ENCODE results near the gene KBTBD3.

Gene KBTBD3

GRCh38 chr11:106098893-106099553 is 21.9 kb upstream of the KBTBD3 start:
- Histone ChIP-seq H3K4me3 (no peak overlapping the region), H3K4me1 (no peaks in the 10 kb centered on the region), H3K9me3 (no peaks in the 10 kb centered on the region), H3K27ac (no peak overlapping the region), H3K27me3 (no peaks in the 10 kb centered on the region), H3K36me3 (peaks cover 44 to 47% (median 44%) of the 10 kb centered on the region in 3 donors)
- intact Hi-C loops (cut with DNase I; ENCODE audit: low total_unique reads) = no loop called here
- no peak for DNase-seq
- TF ChIP-seq, protein P1, sequence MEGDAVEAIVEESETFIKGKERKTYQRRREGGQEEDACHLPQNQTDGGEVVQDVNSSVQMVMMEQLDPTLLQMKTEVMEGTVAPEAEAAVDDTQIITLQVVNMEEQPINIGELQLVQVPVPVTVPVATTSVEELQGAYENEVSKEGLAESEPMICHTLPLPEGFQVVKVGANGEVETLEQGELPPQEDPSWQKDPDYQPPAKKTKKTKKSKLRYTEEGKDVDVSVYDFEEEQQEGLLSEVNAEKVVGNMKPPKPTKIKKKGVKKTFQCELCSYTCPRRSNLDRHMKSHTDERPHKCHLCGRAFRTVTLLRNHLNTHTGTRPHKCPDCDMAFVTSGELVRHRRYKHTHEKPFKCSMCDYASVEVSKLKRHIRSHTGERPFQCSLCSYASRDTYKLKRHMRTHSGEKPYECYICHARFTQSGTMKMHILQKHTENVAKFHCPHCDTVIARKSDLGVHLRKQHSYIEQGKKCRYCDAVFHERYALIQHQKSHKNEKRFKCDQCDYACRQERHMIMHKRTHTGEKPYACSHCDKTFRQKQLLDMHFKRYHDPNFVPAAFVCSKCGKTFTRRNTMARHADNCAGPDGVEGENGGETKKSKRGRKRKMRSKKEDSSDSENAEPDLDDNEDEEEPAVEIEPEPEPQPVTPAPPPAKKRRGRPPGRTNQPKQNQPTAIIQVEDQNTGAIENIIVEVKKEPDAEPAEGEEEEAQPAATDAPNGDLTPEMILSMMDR (IDR thresholded peaks at IDR 0.05) = no peak

DNA sequence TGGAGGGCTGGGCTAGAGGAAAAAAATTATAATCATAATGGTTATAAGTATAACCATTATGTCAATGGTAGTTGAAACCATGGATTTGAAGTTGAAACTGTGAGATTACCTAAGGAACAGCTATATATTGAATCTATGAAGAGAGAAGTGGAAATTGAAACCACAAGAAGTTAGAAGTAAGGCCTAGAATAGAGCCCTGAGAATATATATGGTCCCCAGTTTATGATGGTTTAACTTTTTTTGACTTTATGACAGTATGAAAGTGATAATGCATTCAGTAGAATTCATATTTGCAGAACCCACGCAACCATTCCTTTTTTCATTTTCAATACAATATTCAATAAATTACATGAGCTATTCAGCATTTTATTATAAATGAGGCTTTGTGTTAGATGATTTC is 15.3 kb upstream of the KBTBD3 start:
- intact Hi-C loops (cut with DNase I; ENCODE audit: low total_unique reads) = no loop called here
- H3K27me3 ChIP-seq = no peaks in the 10 kb centered on the region
- H3K9me3 ChIP-seq = no peaks in the 10 kb centered on the region
- H3K4me3 ChIP-seq = no peak overlapping the region
- DNase-seq = no peak
- TF ChIP-seq, protein P1 (IDR thresholded peaks at IDR 0.05) = no peak
- H3K36me3 ChIP-seq = peaks cover 36 to 44% (median 39%) of the 10 kb centered on the region in 3 donors
- H3K27ac ChIP-seq = no peak overlapping the region
- peaks cover 0 to 36% (median 4%) of the 10 kb centered on the region in 4 donors for H3K4me1 ChIP-seq

DNA sequence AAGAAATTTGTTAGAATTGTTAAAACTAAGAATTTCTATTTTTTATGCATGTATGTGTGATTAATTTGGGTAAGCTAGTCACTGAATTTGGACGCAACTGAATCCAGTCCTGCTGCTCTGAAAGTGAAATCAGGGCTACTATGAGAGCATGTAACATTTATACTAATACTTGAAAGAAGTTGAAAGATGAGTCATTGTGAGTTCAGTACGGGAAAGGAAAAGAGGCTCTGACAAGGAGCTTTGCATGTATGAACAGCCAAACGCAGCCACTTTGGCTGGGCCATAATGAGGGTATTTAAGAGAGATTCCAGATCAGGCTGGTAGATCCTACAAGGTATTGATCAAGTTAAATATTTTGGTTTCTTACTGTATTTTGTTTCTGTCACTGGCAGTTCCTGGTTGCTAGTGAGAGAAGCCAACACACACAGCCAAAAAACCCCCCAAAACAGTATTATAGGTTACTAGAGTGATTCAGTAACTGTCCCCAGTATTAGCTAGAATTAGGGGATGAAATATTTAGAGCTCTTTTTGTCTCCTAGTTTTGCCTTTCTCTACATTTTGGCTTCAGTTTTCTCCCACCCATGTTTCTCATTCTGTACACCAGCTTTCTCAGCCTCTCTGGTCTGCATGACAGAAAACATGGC is 14.5 kb upstream of the KBTBD3 start:
- Histone ChIP-seq H3K27ac (no peak overlapping the region), H3K4me1 (peaks cover 0 to 45% (median 7%) of the 10 kb centered on the region in 4 donors), H3K36me3 (peaks cover 28 to 35% (median 32%) of the 10 kb centered on the region in 3 donors), H3K27me3 (no peaks in the 10 kb centered on the region), H3K4me3 (no peak overlapping the region), H3K9me3 (no peaks in the 10 kb centered on the region)
- DNase-seq = no peak
- TF ChIP-seq, protein P1 (IDR thresholded peaks at IDR 0.05) = no peak
- intact Hi-C loops (cut with DNase I; ENCODE audit: low total_unique reads) = no loop called here

- intact Hi-C loops (cut with DNase I; ENCODE audit: low total_unique reads) = no loop called here
- no peak for DNase-seq
- no peak overlapping the region for H3K4me3 ChIP-seq
- no peak overlapping the region for H3K27ac ChIP-seq
- H3K36me3 ChIP-seq = peaks cover 4 to 8% (median 7%) of the 10 kb centered on the region in 3 donors
- peaks cover 0 to 57% (median 7%) of the 10 kb centered on the region in 4 donors for H3K4me1 ChIP-seq
- TF ChIP-seq, protein P1 (IDR thresholded peaks at IDR 0.05) = no peak
- H3K27me3 ChIP-seq = no peaks in the 10 kb centered on the region
- no peaks in the 10 kb centered on the region for H3K9me3 ChIP-seq
These were observed 11.7 kb upstream of the KBTBD3 start for GRCh38 chr11:106088896-106089295.

- intact Hi-C loops (cut with DNase I; ENCODE audit: low total_unique reads) = no loop called here
- Histone ChIP-seq H3K4me1 (peaks cover 0 to 62% (median 7%) of the 10 kb centered on the region in 4 donors), H3K36me3 (peaks cover 4 to 5% (median 4%) of the 10 kb centered on the region in 3 donors), H3K27me3 (no peaks in the 10 kb centered on the region), H3K27ac (peak overlapping the region in 1 of 2 donors; percentile 45), H3K4me3 (no peak overlapping the region), H3K9me3 (no peaks in the 10 kb centered on the region)
- TF ChIP-seq, protein P1 (IDR thresholded peaks at IDR 0.05) = peak; percentile 71 to 73
- DNase-seq = peak in 1 of 2 donors; percentile 53
These were observed 10.8 kb upstream of the KBTBD3 start for GRCh38 chr11:106087815-106088435.
